SW 1271 (cell line): ENCODE results near the gene RNMT.
"Not testable (repeated sequence)": the region's sequence is repeated elsewhere in the genome, so short reads cannot be mapped to it uniquely, and the experiment has no call there.

ENCODE experiments used
- DNase-seq, 2 experiments: peaks; one replicate each; lab custom pipeline; 2025; lab: John Stamatoyannopoulos, UW

Gene RNMT

DNA sequence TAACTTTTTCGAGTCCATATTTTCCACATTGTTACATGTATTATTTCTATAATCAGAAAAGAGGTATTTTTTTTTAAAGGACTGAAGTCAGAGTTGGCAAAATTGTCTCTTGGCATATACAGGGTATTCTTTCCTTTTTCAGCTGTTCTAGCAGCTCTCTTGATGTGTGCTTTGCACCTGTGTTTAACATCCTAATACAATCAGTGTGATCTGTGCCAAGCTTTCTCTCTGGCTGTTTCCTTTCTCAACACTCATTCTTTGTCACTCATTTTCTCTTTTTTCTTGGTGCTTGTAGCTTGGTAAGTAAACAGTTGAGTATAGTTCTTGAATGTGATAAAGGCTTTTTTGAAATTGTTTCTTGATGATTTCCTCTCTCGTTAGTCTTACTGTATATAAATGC is 9.2 kb downstream of the RNMT start:
- no peak for DNase-seq

DNA sequence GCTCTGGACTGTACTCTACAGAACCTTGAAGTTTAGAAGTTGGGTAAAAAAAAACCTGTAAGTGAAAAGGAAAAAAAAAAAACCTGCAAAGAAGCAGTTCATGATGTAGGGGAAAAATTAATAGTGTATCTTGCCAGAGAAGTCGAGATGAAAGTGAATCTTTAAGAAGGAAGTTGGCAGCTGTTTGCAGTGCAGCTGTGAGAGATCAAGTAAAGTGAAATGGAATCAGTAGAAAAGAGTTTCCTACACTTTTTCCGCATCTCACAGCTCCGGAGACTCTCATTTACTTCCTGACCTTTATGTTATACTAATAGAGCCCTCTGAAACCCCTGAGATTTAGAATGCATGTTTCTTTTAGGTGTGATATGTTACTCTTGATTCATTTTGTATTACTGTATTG is 19.2 kb downstream of the RNMT start:
- DNase-seq = no peak

DNA sequence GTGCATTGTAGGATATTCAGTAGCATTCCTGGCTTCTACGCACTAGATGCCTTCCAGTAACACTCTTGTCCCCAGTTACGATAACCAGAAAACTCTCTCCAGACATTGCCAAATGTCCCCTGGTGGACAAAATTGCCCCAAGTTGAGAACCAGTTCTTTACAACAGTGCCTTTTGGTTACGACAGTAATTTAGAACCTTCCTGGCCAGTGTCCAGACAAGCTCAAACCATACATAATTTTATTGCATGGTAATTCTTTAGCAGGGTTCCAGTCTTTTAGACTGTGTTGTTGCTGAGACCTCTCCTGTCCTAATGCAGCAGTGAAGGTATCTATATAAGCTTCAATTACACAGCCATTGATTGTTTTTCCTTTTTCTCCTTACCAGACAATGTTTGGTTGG is 20.2 kb downstream of the RNMT start:
- no peak for DNase-seq

DNA sequence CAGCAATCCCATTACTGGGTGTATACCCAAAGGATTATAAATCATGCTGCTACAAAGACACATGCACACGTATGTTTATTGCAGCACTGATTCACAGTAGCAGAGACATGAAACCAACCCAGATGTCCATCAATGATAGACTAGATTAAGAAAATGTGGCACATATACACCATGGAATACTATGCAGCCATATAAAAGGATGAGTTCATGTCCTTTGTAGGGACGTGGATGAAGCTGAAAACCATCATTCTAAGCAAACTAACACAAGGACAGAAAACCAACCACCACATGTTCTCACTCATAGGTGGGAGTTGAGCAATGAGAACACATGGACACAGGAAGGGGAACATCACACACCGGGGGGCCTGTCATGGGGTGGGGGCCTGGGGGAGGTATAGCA is 25.1 kb downstream of the RNMT start:
- DNase-seq = not testable (repeated sequence)

DNA sequence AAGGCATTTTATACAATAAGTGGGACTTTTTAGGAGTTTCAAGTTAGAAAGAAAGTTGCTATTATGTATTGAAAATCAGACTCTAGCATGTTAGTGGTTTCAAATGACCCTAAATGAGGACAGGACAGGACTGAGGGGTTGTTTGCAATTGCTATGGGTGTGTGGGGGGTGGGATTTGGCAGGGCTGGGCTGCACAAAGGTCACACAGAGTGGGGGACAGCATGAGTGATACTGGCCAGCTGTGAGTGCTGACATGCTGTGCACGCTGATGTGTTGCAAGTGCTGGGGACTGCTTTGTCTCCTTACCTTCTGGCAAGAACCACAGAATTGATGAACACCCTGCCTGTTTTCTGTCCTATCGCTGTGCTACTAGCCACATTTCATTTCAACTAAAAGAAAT is 29.8 kb downstream of the RNMT start:
- no peak for DNase-seq

DNA sequence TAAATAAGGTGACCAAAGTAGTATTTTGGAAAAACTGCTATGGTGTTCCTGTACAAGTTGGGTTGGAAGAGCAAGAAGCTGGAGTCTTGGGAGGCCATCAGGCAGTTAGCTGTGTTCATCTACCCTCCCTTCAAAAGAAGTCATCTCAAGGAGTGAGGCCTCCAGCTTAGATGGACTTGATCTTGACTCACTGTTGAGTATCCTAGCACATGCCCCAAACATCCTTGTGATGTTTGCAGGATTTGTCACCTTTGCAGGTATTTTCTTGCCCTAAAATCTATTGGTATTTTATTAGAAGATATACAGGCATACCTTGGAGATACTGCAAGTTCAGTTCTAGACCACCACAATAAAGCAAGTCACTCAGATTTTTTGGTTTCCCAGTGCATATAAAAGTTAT is 30.2 kb downstream of the RNMT start:
- no peak for DNase-seq

DNA sequence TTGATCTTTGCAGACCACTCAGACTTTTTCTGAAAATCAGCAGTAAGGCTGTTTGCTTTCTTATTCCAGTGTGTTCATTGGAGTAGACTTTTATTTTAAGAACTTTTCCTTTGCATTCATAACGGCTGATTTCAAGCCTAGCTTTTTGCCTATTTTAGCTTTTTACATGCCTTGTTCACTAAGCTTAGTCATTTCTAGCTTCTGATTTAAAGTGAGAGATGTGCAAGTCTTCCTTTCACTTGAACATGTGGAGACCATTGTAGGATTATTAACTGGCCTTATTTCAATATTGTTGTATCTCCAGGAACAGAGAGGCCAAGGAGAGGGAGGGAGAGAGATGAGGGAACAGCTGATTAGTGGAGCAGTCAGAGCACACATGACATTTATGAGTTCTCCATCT is 32.1 kb downstream of the RNMT start:
- no peak for DNase-seq

DNA sequence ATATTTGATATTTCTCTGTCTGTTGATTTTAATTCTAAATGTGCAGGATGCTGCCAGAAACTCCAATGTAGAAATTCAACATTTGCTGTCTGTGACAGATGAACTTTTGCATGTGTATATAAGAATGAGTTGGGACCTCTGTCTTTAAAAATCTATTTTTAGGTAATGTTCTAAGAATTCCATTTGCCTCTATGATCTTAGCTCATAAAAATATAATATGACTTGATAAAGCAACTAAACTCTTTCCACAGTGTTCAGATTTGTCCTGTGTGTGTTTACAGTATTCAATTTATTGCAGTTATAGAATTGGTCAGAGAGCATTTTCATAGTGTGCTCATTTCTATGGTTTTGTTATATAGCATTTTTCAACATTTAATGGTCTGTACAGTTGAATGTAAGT is 33.6 kb downstream of the RNMT start:
- DNase-seq = no peak

DNA sequence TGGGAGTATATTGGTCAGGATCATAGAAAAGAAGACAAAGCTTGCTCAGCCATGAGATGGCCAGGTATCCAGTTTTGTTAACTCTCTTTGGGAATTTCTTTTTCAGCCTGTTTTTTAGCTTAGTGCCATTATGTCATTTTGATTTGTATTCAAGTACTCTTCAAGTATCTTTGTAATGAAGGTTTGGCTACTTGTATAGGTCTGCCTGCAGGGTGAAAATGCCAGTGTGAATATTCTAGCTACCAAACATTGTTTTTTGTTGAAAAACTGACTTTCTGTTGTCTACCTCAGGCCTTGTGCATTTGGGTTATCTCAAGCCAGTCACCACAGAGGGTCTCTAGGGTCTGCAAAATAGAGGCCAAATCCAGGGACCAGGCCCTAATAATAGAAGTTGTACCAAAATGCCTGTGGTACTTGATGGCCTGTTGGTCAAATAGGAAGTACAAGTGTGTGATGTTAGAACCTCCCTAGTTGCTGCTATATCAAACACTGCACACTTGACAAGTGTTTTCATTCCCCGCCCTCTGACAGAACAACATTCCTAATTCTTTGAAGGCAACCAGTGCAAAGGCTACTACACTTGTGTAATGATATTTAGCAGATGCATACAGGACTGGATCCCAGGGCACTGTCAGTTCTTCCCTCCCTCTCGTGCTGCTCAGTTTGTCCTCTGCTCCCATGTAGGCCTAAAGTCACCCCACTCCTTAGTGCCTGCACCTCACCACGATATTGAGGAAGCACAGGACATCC is 36.4 kb downstream of the RNMT start:
- no peak for DNase-seq

DNA sequence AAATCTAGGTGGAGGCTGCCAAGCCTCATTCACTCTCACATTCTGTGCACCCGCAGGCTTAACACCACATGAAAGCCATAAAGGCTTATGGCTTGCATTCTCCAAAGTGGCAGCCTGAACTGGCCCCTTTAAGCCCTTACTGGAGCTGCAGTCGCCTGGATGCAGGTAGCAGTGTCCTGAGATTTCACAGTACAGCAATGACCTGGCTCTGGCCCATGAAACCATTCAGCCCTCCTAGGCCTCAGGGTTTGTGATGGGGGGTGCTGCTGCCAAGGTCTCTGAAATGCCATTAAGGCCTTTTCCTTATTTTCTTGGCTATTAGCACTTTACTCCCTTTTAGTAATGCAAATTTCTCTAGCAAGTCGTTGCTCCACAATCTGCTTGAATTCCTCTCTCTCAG is 48.6 kb downstream of the RNMT start:
- DNase-seq = no peak

DNA sequence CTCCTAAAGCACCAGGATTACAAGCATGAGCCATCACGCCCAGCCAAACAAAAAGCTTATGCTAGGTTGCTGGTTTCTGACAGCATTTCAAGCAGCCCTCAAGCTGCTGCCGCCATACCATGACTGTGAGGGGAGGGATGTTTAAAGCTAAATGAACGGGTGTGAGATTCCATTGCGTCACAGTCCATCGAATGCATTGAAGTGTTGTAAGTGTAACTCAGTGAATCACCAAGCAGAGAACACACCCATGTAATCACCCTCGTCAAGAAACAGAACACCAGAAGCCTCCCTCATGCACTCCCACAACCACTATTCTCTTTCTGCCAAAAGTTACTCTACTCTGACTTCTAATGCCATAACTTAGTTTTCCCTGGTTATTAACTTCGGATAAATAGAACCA is 64.7 kb downstream of the RNMT start:
- DNase-seq = no peak

DNA sequence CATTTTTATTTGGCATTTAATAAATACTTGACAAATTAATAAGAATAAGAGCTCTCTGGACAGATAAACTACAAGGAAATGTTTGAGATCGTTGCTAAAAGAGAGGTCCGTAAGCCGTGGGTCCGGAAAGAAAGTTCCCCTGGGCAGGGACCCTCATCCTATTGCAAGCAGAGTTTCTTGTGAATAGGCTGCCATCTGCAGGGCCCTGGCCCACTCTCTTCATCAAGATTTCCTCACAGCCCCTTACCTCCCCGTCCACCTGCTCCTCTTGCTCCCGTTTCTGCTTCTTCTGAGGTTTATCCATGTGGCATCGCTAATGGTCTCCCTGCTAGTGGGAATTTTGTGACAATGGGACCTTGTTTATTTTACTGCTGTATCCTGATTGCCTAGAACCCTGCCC is 67.3 kb downstream of the RNMT start:
- DNase-seq = no peak

DNA sequence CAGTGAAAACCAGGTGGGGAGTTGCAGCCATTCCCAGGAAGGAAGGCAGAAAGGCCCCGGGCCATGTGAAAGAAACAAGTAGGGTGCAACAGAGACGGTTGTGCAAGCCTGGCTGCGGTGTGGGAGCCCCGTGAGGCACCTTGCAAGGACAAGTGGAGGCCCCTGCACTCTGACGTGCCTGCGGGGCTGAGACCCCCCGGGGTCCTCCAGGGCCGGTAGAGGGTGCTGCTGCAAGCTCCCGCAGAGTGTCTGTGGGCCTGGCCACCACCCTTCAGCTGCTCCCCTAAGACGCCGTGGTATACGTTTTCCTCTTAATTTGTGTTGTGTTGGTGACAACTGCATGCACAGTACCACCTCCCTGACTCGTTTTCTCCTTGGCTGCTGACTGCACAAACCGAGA is 70.0 kb downstream of the RNMT start:
- no peak for DNase-seq

DNA sequence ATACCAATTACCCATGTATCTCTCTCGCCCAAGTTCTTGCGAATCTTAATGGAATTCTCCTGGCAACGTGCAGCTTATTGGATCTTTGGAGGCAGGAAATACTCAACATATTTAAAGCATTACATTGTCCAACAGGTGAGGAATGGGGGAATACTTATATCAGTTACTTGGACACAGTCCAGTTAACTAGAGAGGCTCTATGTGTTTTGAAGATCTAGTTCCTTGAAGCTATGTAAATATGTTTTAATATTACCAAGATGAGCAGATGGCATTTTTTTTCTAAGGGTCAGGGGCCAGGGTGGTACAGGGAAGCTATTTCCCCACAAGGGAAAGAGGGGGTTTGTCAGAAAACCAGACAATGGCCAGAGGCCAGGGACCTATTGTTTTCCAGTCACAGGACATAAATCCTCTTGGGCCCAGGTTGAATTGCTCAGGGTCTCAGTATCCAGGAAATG is 70.7 kb downstream of the RNMT start:
- peak; percentile 1 to 61 for DNase-seq

DNA sequence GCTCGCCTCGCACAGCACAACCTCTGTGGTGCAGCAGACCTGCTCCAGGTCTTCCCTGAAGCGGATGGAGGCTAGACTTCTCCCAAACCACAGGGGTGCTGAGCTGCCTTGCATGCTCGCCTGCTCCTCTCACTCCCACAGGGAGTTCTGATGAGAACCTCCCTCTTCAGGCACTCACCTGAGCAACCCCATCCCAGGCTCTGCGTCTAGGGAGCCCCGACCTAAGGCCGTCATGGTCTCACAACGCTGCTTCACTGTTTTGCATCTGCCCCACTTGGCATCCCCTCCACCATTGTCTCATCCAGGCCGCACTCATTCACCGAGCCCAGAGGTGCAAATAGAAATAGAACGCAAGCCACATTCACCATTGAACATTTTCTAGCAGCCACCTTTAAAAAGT is 72.9 kb downstream of the RNMT start:
- DNase-seq = no peak

DNA sequence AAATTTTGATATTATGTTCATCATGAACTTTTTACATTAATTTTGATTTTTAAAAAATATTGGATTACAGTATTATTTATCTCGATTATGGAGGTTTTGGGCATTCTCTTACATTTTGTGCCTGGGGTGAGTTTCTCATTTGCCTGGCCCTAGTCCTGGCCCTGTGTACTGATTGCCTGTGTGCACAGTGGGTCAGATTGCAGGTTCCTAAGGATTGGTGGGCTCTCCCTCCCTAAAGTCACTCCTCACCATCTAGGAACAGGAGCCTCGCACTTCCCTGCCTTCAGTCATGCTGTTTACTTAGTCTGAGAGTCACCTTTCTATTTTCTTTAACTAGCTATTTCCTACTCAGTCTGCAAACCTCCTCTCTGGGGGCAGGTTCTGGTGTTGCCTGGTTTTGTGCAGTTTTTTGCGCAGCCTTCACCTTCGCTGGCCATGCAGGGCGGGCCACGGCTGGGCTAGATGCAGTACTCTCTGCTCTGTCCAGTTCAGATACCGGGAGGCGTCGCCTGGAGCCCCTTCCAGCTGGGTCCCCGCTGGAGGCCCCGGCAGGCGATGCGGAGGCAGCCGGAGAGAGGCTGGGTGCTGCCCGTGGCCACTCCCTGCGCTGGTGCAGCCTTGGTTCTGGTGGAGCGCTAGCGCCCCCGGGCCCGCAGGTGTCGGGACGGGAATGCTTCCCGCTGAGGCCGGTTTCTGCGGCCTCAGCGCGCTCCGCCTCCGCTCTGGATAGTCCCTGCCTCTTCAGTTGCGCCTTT is 74.2 kb downstream of the RNMT start:
- peak in 1 of 2 experiments; percentile 17 for DNase-seq

DNA sequence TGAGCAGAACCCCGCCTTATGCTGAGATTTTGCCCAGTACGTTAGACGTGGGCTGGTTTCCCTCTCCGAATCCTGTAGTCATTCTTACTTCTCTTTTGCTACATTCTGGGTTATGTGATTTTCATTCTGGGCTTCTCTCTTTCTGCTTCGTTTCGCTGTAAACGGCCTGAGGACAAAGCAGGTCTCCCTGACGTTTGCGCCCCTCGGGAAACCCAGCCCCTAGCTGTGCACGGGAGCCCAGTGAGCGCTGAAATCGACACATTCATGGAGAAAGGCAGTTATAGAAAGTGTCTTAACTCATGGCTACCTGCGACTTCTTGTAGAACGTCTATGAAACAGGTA is 74.8 kb downstream of the RNMT start:
- no peak for DNase-seq

DNA sequence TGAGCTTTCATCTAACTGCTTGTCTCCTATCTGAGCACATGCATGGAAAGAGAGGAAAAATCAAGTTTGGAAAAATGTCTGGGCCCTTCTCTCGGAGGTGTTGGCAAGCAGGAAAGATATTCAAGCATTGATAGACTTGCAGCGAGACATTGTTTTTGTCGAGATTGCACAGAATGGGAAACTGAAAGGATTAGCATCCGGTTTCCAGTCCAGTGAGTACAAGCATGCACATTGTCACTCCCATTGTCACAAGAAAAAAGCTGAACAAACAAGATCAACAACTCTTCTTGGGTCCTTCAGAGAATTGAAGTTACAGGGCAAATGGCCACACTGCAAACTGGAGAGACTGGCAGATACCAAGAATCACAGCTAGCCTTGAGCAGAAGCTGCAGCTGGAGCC is 77.8 kb downstream of the RNMT start:
- DNase-seq = no peak

DNA sequence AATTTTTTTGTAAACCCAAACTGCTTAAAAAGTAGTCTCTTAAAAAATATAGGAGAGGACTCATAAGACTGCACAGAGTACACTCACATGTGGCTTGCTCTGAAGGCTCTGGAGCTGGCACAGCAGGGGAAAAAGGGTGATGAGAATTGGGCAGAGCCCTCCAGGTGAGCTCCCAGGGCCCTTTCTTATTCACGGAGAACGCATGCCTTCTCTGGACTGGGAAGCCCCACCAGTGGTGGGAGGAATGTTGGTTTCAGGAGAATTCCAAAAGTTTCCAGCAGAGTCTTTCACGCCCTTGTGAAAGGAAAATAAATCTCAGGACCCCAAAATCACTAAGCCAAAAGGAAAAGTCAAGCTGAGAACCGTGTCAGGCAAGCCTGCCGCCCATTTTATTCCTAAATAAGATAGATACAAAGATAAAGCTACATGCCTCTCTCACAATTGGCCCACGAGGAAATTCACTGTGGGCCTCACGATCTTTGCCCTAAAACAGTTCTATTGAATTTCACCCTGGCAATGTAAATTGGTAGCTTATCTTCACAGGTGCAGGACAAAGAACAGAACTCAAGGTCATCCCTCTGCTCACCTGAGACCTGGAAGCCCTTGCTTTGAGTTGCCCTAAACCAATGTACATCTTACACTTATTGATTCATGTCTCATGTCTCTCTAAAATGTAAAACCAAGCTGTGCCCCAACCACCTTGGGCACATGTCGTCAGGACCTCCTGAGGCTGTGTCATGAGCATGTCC is 82.0 kb downstream of the RNMT start:
- DNase-seq = no peak

DNA sequence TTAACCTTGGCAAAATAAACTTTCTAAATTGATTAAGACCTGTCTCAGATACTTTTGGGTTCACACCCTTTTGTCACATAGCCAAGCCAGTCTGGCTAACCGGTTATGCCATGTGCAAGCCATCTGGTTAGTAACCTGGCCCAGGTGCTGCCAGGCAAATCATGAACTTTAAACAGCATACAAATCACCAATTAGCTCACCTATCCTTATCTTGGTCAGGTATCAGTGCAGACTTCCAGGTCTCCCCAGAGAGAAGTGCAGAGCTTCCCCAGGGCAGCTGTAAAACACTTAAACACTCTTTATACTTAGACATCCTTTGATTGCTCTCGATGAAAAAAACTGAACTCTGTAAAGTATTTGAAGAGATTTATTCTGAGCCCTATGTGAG is 82.6 kb downstream of the RNMT start:
- no peak for DNase-seq

DNA sequence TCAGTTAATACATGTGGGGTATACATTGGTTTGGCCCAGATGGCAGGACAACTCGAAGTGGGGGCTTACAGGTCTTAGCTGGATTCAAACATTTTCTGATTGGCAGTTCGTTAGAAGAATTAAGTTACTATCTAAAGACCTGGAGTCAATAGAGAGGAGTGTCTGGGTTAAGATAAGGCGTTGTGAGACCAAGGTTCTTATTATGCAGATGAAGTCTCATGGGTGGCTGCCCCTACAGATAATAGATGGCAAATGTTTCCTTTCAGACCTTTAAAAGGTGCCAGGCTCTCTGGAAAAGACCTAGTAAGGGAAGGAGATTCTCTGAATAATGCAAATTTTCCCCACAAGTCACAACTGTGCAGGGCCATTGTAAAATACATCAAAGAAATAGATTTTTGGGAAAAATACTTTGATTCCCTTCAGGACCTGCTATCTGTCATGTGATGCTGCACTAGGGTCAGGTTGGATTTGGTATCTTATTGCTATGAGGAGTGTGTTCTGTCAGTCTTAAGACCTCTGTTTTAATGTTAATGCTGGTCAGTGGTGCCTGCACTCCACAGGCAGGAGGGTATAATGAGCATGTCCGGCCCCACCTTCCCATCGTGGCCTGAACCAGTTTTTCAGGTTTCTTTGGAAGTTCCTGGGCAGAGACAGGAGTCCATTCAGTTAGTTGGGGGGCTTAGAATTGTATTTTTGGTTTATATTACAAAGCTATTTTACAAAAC is 83.2 kb downstream of the RNMT start:
- no peak for DNase-seq

DNA sequence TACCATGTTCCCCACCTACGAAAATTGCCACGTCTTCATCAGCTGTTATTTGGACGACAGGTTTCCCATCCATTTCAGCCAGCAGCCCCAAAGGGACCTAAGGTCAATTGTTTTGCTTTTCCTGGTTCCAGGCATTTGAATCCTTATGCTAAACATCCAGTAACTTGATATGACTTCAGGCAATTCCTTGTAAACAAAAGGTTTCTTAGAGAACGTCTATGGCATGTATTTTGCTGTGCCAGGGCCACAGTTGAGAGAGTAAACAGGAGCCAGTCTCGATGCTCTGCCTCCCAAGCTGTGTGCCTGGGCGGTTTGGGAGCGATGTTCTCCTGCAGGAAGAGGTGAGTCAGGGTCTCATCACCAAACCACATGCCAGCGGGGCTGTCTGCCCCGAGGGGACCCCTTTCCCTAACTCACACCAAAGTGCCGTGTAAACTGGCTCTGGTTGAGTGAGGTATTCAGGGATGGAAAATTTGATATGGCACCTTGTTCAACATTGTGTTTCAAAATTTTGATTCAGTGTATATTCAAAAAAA is 84.5 kb downstream of the RNMT start:
- no peak for DNase-seq
